ENCODE measurements around the gene SLC30A7.

SLC30A7 gene

GRCh38 chr1:100988121-100988520 is 92.2 kb downstream of the SLC30A7 start:
- Histone ChIP-seq H3K4me3 (replicated peaks; ENCODE audit: insufficient read depth, low read length) (no peak overlapping the region), H3K27ac (replicated peaks) (no peak overlapping the region), H3K27me3 (ENCODE audit: insufficient read depth, poor library complexity, severe bottlenecking) (no peaks in the 10 kb centered on the region)
- TF ChIP-seq CTCF (IDR thresholded peaks at IDR 0.05; ENCODE audit: insufficient read depth, low read length) = no peak
- no peak for TF ChIP-seq POLR2AphosphoS5 (IDR thresholded peaks at IDR 0.05; ENCODE audit: low read depth)
- TF ChIP-seq SPI1 (IDR thresholded peaks at IDR 0.05; ENCODE audit: borderline replicate concordance, low read depth) = no peak
- no peak for TF ChIP-seq REST (IDR thresholded peaks at IDR 0.05; ENCODE audit: insufficient replicate concordance, low read depth)
- no peak for TF ChIP-seq GABPA (IDR thresholded peaks at IDR 0.05; ENCODE audit: low read depth)
- no peak for DNase-seq (ENCODE audit: low read depth in 1 of 2, low spot score in 1 of 2)

GRCh38 chr1:100989306-100990077 is 93.6 kb downstream of the SLC30A7 start:
- no peak for TF ChIP-seq GABPA (IDR thresholded peaks at IDR 0.05; ENCODE audit: low read depth)
- no peak for TF ChIP-seq POLR2AphosphoS5 (IDR thresholded peaks at IDR 0.05; ENCODE audit: low read depth)
- TF ChIP-seq REST (IDR thresholded peaks at IDR 0.05; ENCODE audit: insufficient replicate concordance, low read depth) = no peak
- TF ChIP-seq SPI1 (IDR thresholded peaks at IDR 0.05; ENCODE audit: borderline replicate concordance, low read depth) = no peak
- no peak for TF ChIP-seq CTCF (IDR thresholded peaks at IDR 0.05; ENCODE audit: insufficient read depth, low read length)
- no peak for DNase-seq (ENCODE audit: low read depth in 1 of 2, low spot score in 1 of 2)
- H3K27ac ChIP-seq (replicated peaks) = no peak overlapping the region

GRCh38 chr1:100995198-100995988 is 99.5 kb downstream of the SLC30A7 start:
- TF ChIP-seq GABPA (IDR thresholded peaks at IDR 0.05; ENCODE audit: low read depth) = no peak
- no peak for TF ChIP-seq SPI1 (IDR thresholded peaks at IDR 0.05; ENCODE audit: borderline replicate concordance, low read depth)
- TF ChIP-seq CTCF (IDR thresholded peaks at IDR 0.05; ENCODE audit: insufficient read depth, low read length) = no peak
- no peak for TF ChIP-seq REST (IDR thresholded peaks at IDR 0.05; ENCODE audit: insufficient replicate concordance, low read depth)
- no peak overlapping the region for H3K4me3 ChIP-seq (replicated peaks; ENCODE audit: insufficient read depth, low read length)

More at GRCh38 chr1:100989306-100990077, 93.6 kb downstream of the SLC30A7 start:
- Histone ChIP-seq H3K27me3 (ENCODE audit: insufficient read depth, poor library complexity, severe bottlenecking) (no peaks in the 10 kb centered on the region), H3K4me3 (replicated peaks; ENCODE audit: insufficient read depth, low read length) (no peak overlapping the region)

More at GRCh38 chr1:100995198-100995988, 99.5 kb downstream of the SLC30A7 start:
- no peak for DNase-seq (ENCODE audit: low read depth in 1 of 2, low spot score in 1 of 2)
- Histone ChIP-seq H3K27me3 (ENCODE audit: insufficient read depth, poor library complexity, severe bottlenecking) (no peaks in the 10 kb centered on the region), H3K27ac (replicated peaks) (no peak overlapping the region)
